GM11168 (cell line): Measurements from ENCODE around the gene NUP62CL.

Source experiments
- in situ Hi-C: fragments of 300-500 bp; cut with MboI; formaldehyde crosslinking; loops from one replicate; pipeline ENCODE4 v1.12.0; 2022; ENCODE audit warnings: low sequenced_read_pairs; ENCODE audit not compliant: unreplicated experiment

The NUP62CL gene

DNA sequence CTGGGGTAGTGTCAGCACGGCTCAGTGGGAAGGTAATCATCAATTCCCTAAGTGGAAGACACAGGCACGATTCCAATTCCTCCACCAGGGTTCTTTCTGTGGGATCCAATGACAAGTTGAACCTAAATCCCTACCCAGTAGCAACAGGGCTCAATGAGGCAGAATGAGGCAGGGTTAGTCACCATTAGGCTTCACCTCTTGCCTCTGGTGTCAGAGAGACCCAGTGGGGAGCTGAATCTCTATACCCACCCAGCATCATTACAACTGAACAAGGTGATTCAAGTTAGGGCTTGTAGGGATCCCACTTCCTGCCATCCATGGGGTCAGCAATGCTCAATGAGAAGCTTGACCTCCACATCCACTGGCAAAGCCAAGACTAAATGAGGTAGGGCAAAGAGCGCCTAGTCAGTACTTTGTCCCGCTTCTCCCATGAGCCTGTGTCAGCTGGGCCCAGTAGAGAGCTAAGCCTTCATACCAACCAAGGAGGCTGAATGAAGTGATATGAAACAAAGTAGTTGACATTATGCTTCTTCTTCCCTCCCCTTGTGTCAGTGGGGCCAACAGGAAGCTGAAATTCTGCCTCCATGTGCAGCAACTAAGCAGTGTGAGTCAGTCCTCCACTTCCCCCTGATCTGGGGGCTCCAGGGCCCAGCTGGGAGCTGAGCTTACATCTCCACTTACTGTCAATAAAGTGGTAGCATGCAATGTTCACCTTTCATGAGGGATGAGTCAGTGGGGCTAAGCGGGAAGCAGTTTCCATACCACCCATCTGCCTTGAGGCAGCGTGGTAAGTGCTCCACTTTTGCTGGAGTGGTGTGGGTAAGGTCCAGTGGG lies 51.2 kb downstream of the NUP62CL start:
- in situ Hi-C loops = no loop called here

DNA sequence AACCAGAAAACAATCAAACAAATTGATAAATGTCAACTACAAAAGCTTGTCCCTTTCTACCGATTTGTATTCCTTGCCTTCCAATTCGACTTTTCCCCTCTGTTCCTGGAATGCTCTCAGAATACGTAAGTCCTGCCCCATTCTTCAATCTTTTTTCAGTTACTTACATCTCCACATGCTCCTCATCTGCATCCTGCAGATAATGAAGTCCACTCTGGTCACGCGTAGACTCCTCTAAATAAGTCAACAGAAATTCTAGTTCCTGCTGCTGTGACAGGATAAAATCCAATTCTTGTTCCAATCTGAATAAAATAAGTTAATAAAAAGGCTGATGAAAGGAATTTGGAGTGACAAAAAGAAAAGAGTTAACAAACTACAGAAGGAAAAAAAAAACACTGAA lies 53.2 kb downstream of the NUP62CL start:
- in situ Hi-C loops = no loop called here

DNA sequence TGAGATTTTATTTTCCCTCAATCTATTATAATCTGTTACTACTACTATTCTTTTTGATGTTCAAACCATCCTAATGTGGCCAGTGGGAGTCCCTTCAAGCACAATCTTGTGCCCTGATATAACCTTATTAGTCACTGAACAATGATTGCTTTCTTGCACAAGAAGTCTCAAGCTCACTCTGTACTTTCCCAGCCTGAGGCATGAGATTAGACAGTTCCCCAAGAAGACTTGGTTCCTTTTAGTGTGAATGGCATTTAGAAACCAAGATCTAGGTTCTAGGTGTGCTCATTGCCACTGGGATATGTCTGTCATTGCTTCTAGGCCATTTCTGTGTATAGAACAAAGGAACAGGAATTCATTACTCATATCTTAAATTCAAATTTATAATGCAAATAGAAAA lies 59.6 kb downstream of the NUP62CL start:
- in situ Hi-C loops = no loop called here

DNA sequence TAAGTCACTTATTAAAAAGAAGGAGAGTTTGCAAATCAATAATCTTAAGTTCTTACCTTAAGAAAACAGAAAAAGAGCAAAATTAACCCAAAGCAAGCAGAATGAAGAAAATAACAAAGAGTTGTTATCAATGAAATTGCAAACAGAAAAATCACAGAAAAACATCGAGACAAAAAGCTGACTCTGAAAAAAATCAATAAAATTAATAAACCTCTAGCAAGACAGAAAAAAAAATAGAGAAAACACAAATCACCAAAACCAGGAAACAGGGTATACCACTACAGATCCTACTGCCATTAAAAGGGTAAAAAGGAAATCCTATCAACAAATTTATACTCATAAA lies 70.3 kb downstream of the NUP62CL start:
- in situ Hi-C loops = no loop called here

DNA sequence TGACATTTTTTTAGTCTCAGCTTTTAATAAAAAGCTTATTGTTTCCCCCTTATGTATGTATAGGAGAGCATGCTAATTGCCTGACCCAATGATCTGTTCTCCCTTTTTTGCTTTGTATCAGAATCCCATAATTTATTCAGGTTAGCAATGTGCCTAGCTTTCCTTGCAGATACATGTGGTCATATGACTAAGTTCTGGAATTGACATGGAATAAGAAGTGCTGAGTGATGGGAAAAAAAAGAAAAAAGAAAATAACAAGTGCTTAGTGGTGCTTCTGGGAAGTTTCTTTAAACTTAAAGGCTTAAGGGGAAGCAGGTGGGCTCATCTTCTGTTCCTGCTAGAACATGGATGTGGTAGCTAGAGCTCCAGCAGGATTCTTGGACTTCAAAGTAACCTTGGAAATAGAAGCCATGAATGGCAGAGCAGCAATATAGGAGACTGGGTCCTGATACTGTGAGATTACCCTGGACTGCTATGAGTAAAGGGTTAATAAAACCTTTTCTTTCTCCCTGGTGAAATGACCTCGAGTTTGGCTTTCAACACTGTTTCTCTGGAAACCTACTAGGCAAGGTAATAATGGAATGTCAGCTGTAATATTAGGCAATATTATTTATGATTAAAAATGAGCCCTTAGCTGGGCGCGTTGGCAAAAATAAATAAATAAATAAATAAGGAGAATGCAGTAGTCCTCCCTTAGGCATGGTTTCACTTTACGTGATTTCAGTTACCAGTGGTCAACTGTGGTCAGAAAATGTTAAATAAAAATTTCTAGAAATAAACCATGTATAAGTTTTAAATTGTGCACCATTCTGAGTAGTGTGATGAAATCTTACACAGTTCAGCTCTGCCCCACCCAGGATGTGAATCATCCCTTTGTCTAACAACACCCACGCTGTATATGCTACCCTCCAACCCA lies 70.9 kb downstream of the NUP62CL start:
- in situ Hi-C loops = no loop called here

- in situ Hi-C loops = no loop called here
Measured at GRCh38 chrX:107123750-107124149, 82.5 kb downstream of the NUP62CL start.

DNA sequence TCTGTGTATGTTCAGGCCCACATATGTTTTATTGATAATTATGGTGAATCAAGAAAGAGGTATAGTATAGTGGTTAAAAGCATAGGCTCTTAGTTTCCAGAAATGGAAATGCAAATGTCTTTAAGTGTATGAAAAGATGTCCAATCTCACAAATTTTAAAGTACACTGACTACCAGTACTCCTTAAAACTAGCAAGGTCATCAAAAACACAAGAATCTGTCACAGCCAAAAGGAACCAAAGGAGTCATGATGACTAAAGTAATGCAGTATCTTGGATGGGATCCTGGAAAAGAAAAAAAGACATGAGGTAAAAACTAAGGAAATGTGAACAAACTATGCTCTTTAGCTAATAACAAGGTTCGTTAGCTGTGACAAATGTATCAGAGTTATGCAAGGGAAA lies 87.0 kb downstream of the NUP62CL start:
- in situ Hi-C loops = no loop called here

DNA sequence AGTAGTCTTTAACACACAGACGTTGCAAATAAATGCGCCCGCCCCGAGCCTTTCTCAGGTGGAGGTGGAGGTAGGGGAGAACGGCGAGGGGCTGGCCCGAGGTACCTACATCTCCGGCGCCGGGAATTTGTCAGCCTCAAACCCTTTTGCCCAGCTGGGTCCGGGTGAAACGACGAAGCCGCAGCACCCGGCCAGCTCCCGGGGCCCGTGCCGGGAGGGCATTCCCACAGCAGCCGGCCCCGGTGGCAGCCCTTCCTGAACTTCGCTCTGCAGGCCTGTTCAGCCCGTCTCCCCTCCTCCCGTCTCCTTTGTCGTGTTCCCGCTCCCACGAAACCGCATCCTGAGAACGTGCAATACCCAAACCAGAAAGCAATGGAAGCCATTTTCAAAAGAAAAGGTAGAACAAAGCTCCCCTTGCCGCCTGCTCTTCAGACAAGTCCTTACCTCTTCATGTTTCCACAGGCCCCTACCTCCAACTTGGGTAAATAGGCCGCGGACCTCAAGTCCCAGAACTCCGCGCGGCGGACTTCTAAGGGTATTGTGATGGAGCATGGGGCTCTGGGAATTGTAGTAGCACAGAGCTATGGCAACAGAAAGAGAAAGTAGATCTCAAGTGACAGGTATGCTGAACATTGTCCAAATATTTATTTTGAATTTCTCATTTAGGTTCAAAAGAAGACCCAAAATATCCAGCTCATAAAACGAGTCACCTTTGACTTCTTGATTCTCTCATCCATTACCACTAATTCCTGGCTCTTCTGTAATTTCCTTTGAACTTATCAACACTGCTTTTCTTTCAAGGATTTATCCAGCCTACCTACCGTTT lies 87.7 kb downstream of the NUP62CL start, which contains the start of gene RBM41:
TSS of gene RBM41 (minus strand) at position 501 of the 826 bp plus-strand sequence. CDS start at position 452, 49 bp downstream.
- in situ Hi-C loops = no loop called here

DNA sequence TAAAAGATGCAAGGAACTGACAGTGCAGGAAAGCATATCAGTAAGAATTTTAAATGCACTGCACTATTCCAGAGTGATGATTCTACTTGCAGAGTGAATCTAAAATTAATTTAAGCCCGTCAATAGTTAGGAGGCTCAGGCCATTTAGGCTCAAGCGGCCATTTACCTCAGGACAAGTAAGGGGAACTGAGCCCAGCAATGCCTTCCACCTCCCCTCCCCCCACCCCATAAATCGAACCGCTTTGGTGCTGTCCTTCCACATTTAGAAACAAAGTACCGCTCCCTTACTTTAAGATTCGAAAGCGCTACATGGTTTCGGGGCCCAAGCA lies 88.3 kb downstream of the NUP62CL start:
- in situ Hi-C loops = no loop called here

DNA sequence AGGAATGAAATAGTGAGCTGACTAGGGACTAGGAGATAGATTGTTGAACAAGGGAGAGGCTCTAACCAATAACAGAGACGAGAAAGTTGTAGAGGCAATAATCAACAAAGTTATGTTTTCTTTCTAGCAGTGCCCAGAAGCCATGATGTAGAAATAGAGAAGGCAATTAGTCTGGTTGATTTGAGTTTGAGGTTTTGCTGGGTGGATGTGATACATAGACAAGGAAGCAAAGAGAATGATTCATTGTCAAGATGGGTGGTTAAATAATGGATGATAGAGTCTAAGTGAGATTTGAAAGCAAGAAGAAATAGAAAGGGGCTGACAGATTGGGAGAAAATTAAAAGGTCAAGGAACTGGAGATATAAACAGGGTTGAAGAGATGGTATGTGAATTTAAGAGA lies 98.8 kb downstream of the NUP62CL start:
- in situ Hi-C loops = no loop called here

GRCh38 chrX:107102980-107103379 lies 103.3 kb downstream of the NUP62CL start:
- in situ Hi-C loops = no loop called here

DNA sequence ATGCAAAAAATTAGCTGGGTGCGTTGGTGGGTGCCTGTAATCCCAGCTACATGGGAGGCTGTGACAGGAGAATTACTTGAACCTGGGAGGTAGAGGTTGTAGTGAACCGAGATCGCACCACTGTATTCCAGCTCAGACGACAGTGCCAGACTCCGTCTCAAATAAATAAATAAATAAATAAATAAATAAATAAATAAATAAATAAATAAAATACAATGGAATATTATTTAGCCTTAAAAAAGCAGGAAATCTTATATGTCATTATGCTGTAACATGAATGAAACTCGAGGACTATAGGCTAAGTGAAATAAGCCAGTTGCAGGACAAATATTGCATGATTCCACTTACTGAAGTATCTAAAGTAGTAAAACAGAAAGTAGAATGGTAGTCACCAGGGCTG lies 130.1 kb downstream of the NUP62CL start:
- in situ Hi-C loops = no loop called here
